GM18907 (cell line): Measurements from ENCODE around the gene SMIM9.

Experiments used
- ATAC-seq: cut with Tn5 transposase; IDR thresholded peaks from one replicate; pipeline ENCODE4 v1.9.1; 2021; ENCODE audit warnings: mild to moderate bottlenecking, moderate library complexity; ENCODE audit not compliant: unreplicated experiment

SMIM9 gene

GRCh38 chrX:154784149-154784995 is 50.1 kb downstream of the SMIM9 start:
- ATAC-seq = no peak

GRCh38 chrX:154780968-154781367 is 53.5 kb downstream of the SMIM9 start:
- no peak for ATAC-seq

GRCh38 chrX:154779261-154779660 is 55.2 kb downstream of the SMIM9 start:
- ATAC-seq = no peak

GRCh38 chrX:154776753-154777152 is 57.7 kb downstream of the SMIM9 start:
- ATAC-seq = no peak

- ATAC-seq = no peak
Measured at GRCh38 chrX:154775419-154776349, 58.8 kb downstream of the SMIM9 start.

GRCh38 chrX:154774622-154775021 is 59.8 kb downstream of the SMIM9 start:
- no peak for ATAC-seq
